Psoas muscle (tissue), 8 donors: ENCODE results near the gene NLRC5. TPM values are rescaled to one million over a fixed set of nuclear protein-coding genes. Genes with fewer than 3 reads are reported as not detected.
"Not testable (repeated sequence)": the region's sequence is repeated elsewhere in the genome, so short reads cannot be mapped to it uniquely, and the experiment has no call there.

Source experiments
- ATAC-seq, 4 donors: fragments of 200-7000 bp; cut with Tn5 transposase; one replicate each; pipeline ENCODE4 v1.9.1; 2020; ENCODE audit warnings: moderate library complexity in 3 of 4, mild to moderate bottlenecking in 2 of 4
- DNase-seq, 2 donors: peaks; one replicate each; pipeline ENCODE4 v3.0.0-alpha.2; 2020
- H3K27ac ChIP-seq: fragments of 200-600 bp; one replicate; pipeline ENCODE4 v1.8.0; 2022
- H3K27me3 ChIP-seq, 3 donors: fragments of 200-600 bp in 1 of 3; one replicate each; pipeline versions ENCODE4 v1.6.1 to v1.8.0; 2013 to 2022; ENCODE audit warnings: low read length in 2 of 3, mild to moderate bottlenecking in 2 of 3, moderate library complexity in 1 of 3; ENCODE audit not compliant: insufficient read depth in 3 of 3
- H3K36me3 ChIP-seq, 2 donors: fragments of 200-600 bp in 1 of 2; one replicate each; pipeline versions ENCODE4 v1.6.1 to v1.8.0; 2013 to 2022; ENCODE audit warnings: low read depth in 1 of 2, mild to moderate bottlenecking in 1 of 2, moderate library complexity in 1 of 2; ENCODE audit not compliant: insufficient read depth in 1 of 2
- H3K4me1 ChIP-seq: fragments of 200-600 bp; one replicate; pipeline ENCODE4 v1.8.0; 2022
- H3K4me3 ChIP-seq: fragments of 200-600 bp; one replicate; pipeline ENCODE4 v1.8.0; 2022; ENCODE audit warnings: mild to moderate bottlenecking
- H3K9me3 ChIP-seq: fragments of 200-600 bp; one replicate; pipeline ENCODE4 v1.8.0; 2022
- CTCF ChIP-seq: fragments of 200-600 bp; IDR thresholded peaks from one replicate; pipeline ENCODE4 v1.8.0; 2022; ENCODE audit warnings: antibody characterized with exemption
- WGBS, 3 donors: extraction: QIAGEN DNeasy Blood & Tissue Kit; methylation state at CpG; one replicate each; pipeline versions ENCODE4 v1.1.6 to v1.1.7; 2013; 5-methylcytosine and 5-hydroxymethylcytosine counted together
- intact Hi-C, 2 donors: fragments of 100-400 bp; cut with DNase I; formaldehyde crosslinking; loops; one replicate each; pipeline versions ENCODE4 v1.11.0 to v1.14.2; 2022
- polyA plus RNA-seq, 3 donors: library from polyadenylated mRNA; stranded (reverse); fragments of 200-250 nt; gene quantifications; one replicate each; pipeline ENCODE4 v1.2.3, GENCODE V29; 2013
- total RNA-seq, 4 donors: library from RNA; stranded (reverse); fragmentation: NEBNext Ultra II Directional in 2 of 4; extraction: Animal tissue kit (Norgen Biotek cat#: 25700) in 2 of 4; gene quantifications; one replicate each; pipeline versions ENCODE4 v1.2.1 to v1.2.4, GENCODE V29; 2021 to 2023
- donor health status: healthy with polysubstance abuse.
- donor health status: DM: no; HTN: no; CAD: no; lungs with moderate emphysema.
- donor health status: Bipolar disorder and iron deficiency.
- donor health status: healthy.
- donor health status: DM: yes; HTN: yes; CAD: no.
- donor health status: DM: no; HTN: no; CAD: no.
- donor health status: DM: no; HTN: no; CAD: no.
- donor health status: DM: yes; HTN: yes; CAD: no.

The NLRC5 gene
- total and polyA plus RNA-seq, 7 donors: 2.3 to 13.6 (median 6.4) TPM

GRCh38 chr16:57096793-57097192 lies 107.4 kb downstream of the NLRC5 start:
- Histone ChIP-seq H3K4me1 (peaks cover 5% of the 10 kb centered on the region), H3K27me3 (no peaks in the 10 kb centered on the region), H3K9me3 (no peaks in the 10 kb centered on the region), H3K27ac (no peak overlapping the region), H3K36me3 (no peaks in the 10 kb centered on the region), H3K4me3 (no peak overlapping the region)
- no peak for DNase-seq
- 92 to 100% (median 93%) methylated on average over 2 of the region's 2 CpGs for WGBS, 3 donors
- intact Hi-C loops: loop anchor here in 1 of 2 donors (10.0 kb wide), 1 partner anchor 48 kb away; no protein-coding TSS in a partner anchor
- no peak for TF ChIP-seq CTCF
- ATAC-seq: no peak

GRCh38 chr16:57098188-57098841 lies 109.0 kb downstream of the NLRC5 start:
- no peak for ATAC-seq
- peaks cover 5% of the 10 kb centered on the region for H3K4me1 ChIP-seq
- no peaks in the 10 kb centered on the region for H3K9me3 ChIP-seq
- no peaks in the 10 kb centered on the region for H3K36me3 ChIP-seq
- H3K27me3 ChIP-seq: no peaks in the 10 kb centered on the region
- DNase-seq: no peak
- H3K27ac ChIP-seq: no peak overlapping the region
- intact Hi-C loops: loop anchor here in 1 of 2 donors (10.0 kb wide), 1 partner anchor 46 kb away; no protein-coding TSS in a partner anchor
- no peak overlapping the region for H3K4me3 ChIP-seq
- TF ChIP-seq CTCF: no peak
- 77 to 81% (median 78%) methylated on average over 14 of the region's 14 CpGs for WGBS, 3 donors

- not testable (repeated sequence) for H3K36me3 ChIP-seq, H3K27ac ChIP-seq, H3K27me3 ChIP-seq, H3K9me3 ChIP-seq, H3K4me1 ChIP-seq, DNase-seq, ATAC-seq, H3K4me3 ChIP-seq
- intact Hi-C loops: loop anchor here in 1 of 2 donors (10.0 kb wide), 1 partner anchor 45 kb away; no protein-coding TSS in a partner anchor
- WGBS, 3 donors: 71 to 78% (median 72%) methylated on average over 6 of the region's 6 CpGs
These were observed 110.6 kb downstream of the NLRC5 start for GRCh38 chr16:57099965-57100364.

GRCh38 chr16:57100445-57100844 lies 111.1 kb downstream of the NLRC5 start:
- intact Hi-C loops: no loop called here
- Histone ChIP-seq H3K4me1 (no peaks in the 10 kb centered on the region), H3K27ac (no peak overlapping the region), H3K36me3 (no peaks in the 10 kb centered on the region), H3K4me3 (no peak overlapping the region), H3K9me3 (no peaks in the 10 kb centered on the region), H3K27me3 (no peaks in the 10 kb centered on the region)
- no peak for TF ChIP-seq CTCF
- DNase-seq (no peak), ATAC-seq (no peak)
- 95 to 97% (median 96%) methylated on average over 1 of the region's 1 CpG for whole genome bisulfite sequencing, 3 donors

GRCh38 chr16:57102888-57103851 lies 113.8 kb downstream of the NLRC5 start:
- no peak for DNase-seq
- no peak for ATAC-seq
- Histone ChIP-seq H3K27me3 (no peaks in the 10 kb centered on the region), H3K4me1 (peaks cover 4% of the 10 kb centered on the region), H3K4me3 (no peak overlapping the region), H3K9me3 (no peaks in the 10 kb centered on the region), H3K27ac (no peak overlapping the region), H3K36me3 (no peaks in the 10 kb centered on the region)
- no peak for TF ChIP-seq CTCF
- WGBS, 3 donors: 75 to 80% (median 76%) methylated on average over 16 of the region's 16 CpGs
- intact Hi-C loops: no loop called here
